Mammary epithelial cell (primary cell): Measurements from ENCODE around the gene KMT2C.

ENCODE experiments used
- EZH2 ChIP-seq: IDR thresholded peaks from 2 replicates; pipeline ENCODE4 v1.6.1; 2012; ENCODE audit warnings: low read length, inconsistent platforms, borderline replicate concordance
- TF ChIP-seq, protein P1 (sequence below), 2 donors: IDR thresholded peaks in 1 of 2; conservative IDR thresholded peaks in 1 of 2; 2 replicates each; pipeline ENCODE4 v1.5.1; 2011 to 2012; ENCODE audit warnings: inconsistent platforms in 2 of 2, low read length in 2 of 2, mild to moderate bottlenecking in 2 of 2, control low read depth in 1 of 2, low read depth in 1 of 2; ENCODE audit not compliant: insufficient read depth in 1 of 2; ENCODE audit errors: extremely low read depth in 1 of 2

DNA sequence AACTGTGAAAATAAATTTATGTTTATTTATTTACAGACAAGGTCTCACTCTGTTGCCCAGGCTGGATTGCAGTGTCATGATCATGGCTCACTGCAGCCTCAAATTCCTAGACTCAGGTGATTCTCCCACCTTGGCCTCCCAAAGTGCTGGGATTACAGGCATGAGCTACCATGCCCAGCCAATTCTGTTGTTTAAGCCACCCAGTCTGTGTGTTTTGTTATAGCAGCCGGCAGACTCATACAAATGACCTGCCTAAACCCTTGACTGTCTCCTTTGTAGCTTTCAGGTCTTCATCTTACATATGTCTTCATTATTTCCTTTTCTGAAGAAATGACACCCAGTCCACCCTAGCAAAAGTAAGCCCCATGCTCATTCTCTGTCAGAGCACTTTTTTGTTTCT is 43.8 kb upstream of the KMT2C start:
- TF ChIP-seq, protein P1, sequence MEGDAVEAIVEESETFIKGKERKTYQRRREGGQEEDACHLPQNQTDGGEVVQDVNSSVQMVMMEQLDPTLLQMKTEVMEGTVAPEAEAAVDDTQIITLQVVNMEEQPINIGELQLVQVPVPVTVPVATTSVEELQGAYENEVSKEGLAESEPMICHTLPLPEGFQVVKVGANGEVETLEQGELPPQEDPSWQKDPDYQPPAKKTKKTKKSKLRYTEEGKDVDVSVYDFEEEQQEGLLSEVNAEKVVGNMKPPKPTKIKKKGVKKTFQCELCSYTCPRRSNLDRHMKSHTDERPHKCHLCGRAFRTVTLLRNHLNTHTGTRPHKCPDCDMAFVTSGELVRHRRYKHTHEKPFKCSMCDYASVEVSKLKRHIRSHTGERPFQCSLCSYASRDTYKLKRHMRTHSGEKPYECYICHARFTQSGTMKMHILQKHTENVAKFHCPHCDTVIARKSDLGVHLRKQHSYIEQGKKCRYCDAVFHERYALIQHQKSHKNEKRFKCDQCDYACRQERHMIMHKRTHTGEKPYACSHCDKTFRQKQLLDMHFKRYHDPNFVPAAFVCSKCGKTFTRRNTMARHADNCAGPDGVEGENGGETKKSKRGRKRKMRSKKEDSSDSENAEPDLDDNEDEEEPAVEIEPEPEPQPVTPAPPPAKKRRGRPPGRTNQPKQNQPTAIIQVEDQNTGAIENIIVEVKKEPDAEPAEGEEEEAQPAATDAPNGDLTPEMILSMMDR (conservative IDR thresholded peaks at IDR 0.05 in 1 of 2, IDR thresholded peaks at IDR 0.05 in 1 of 2; ENCODE audit: extremely low read depth in 1 of 2, insufficient read depth in 1 of 2, low read depth in 1 of 2, low read length in 2 of 2): no peak
- no peak for TF ChIP-seq EZH2
